Neural cell (in vitro differentiated cells): ENCODE measurements around the gene GALNT3. TPM values are rescaled to one million over a fixed set of nuclear protein-coding genes. Genes with fewer than 3 reads are reported as not detected.

ENCODE experiments used
- H2AFZ ChIP-seq: fragments of 200-600, 300-800 bp; sonication (generic), shearing (Covaris generic); 2 replicates; pipeline ENCODE4 v1.6.0; 2014; ENCODE audit warnings: low read depth, mild to moderate bottlenecking, antibody characterized with exemption, low read length, moderate library complexity
- H3F3A ChIP-seq: fragments of 200-600 bp; shearing (Covaris generic); 2 replicates; pipeline ENCODE4 v1.6.1; 2016; ENCODE audit warnings: mild to moderate bottlenecking, moderate library complexity, mixed read lengths, antibody characterized with exemption, low read length; ENCODE audit not compliant: insufficient read depth, poor library complexity, severe bottlenecking
- H3K27ac ChIP-seq: fragments of 200-600, 300-800 bp; sonication (generic), shearing (Covaris generic); 2 replicates; pipeline ENCODE4 v1.5.1; 2014; ENCODE audit warnings: mild to moderate bottlenecking, low read length, moderate library complexity
- H3K27me3 ChIP-seq: fragments of 300-800, 200-600 bp; sonication (generic), shearing (Covaris generic); 2 replicates; pipeline ENCODE4 v1.6.0; 2014; ENCODE audit warnings: mild to moderate bottlenecking, low read depth, low read length, moderate library complexity; ENCODE audit not compliant: insufficient read depth
- H3K36me3 ChIP-seq: fragments of 300-800, 200-600 bp; sonication (generic), shearing (Covaris generic); 2 replicates; pipeline ENCODE4 v1.5.1; 2014; ENCODE audit warnings: mild to moderate bottlenecking, antibody characterized with exemption, low read length, moderate library complexity; ENCODE audit not compliant: insufficient read depth
- H3K4me2 ChIP-seq: fragments of 300-800, 200-600 bp; sonication (generic), shearing (Covaris generic); 2 replicates; pipeline ENCODE4 v1.6.0; 2014; ENCODE audit warnings: mild to moderate bottlenecking, low read length
- H3K4me3 ChIP-seq: fragments of 300-800, 200-600 bp; sonication (generic), shearing (Covaris generic); 2 replicates; pipeline ENCODE4 v1.5.1; 2014; ENCODE audit warnings: mild to moderate bottlenecking, low read length, moderate library complexity
- H3K79me2 ChIP-seq: fragments of 200-600 bp; shearing (Covaris generic); replicated peaks from 2 replicates; pipeline ENCODE4 v1.6.0; 2014; ENCODE audit warnings: mild to moderate bottlenecking, low read length, moderate library complexity; ENCODE audit not compliant: insufficient read depth
- H3K9ac ChIP-seq: fragments of 300-800, 200-600 bp; sonication (generic), shearing (Covaris generic); 2 replicates; pipeline ENCODE4 v1.6.1; 2016; ENCODE audit warnings: mild to moderate bottlenecking, low read length, mixed read lengths
- H3K9me2 ChIP-seq: fragments of 200-600 bp; shearing (Covaris generic); 2 replicates; pipeline ENCODE4 v1.6.1; 2016; ENCODE audit warnings: mild to moderate bottlenecking, low read length, mixed read lengths; ENCODE audit not compliant: insufficient read depth
- H3K9me3 ChIP-seq: fragments of 200-600, 300-800 bp; sonication (generic), shearing (Covaris generic); 2 replicates; pipeline ENCODE4 v1.6.1; 2016; ENCODE audit warnings: mild to moderate bottlenecking, mixed run types, low read length, moderate library complexity, mixed read lengths
- H4K20me1 ChIP-seq: fragments of 200-600 bp; shearing (Covaris generic); 2 replicates; pipeline ENCODE4 v1.6.1; 2016; ENCODE audit warnings: mild to moderate bottlenecking, mixed run types; ENCODE audit not compliant: insufficient read depth
- EP300 ChIP-seq: fragments of 450-650 bp; conservative IDR thresholded peaks from 2 replicates; pipeline ENCODE4 v1.6.1; 2014; ENCODE audit warnings: antibody characterized with exemption, mild to moderate bottlenecking, moderate library complexity; ENCODE audit not compliant: poor library complexity, severe bottlenecking
- EZH2 ChIP-seq: fragments of 200-600, 300-800 bp; shearing (Covaris generic), sonication (generic); IDR thresholded peaks from 2 replicates; pipeline ENCODE4 v1.6.1; 2014; ENCODE audit warnings: antibody characterized with exemption, low read length, borderline replicate concordance, mild to moderate bottlenecking; ENCODE audit not compliant: insufficient read depth, poor library complexity, severe bottlenecking
- MXI1 ChIP-seq: fragments of 450-650 bp; conservative IDR thresholded peaks from 2 replicates; pipeline ENCODE4 v1.6.1; 2014; ENCODE audit warnings: antibody characterized with exemption, mild to moderate bottlenecking; ENCODE audit not compliant: poor library complexity, severe bottlenecking
- POLR2AphosphoS5 ChIP-seq: IDR thresholded peaks from 2 replicates; pipeline ENCODE4 v1.6.1; 2012
- RAD21 ChIP-seq: fragments of 450-650 bp; conservative IDR thresholded peaks from 2 replicates; pipeline ENCODE4 v1.6.1; 2014; ENCODE audit warnings: antibody characterized with exemption, mild to moderate bottlenecking, moderate library complexity
- SMC3 ChIP-seq: fragments of 450-650 bp; conservative IDR thresholded peaks from 2 replicates; pipeline ENCODE4 v1.6.1; 2014; ENCODE audit warnings: antibody characterized with exemption, mild to moderate bottlenecking, moderate library complexity; ENCODE audit not compliant: poor library complexity
- TAF1 ChIP-seq: IDR thresholded peaks from 2 replicates; pipeline ENCODE4 v1.6.1; 2012; ENCODE audit warnings: low read depth
- polyA plus RNA-seq: library from polyadenylated mRNA; depleted of rRNA; stranded (reverse); fragments of >200 nt; gene quantifications from 2 replicates; pipeline ENCODE4 v1.2.3, GENCODE V29; 2014
- TF ChIP-seq, protein P1 (sequence below): IDR thresholded peaks from 2 replicates; pipeline ENCODE4 v1.6.1; 2012; ENCODE audit warnings: borderline replicate concordance
- TF ChIP-seq, protein P2 (sequence below): fragments of 450-650 bp; IDR thresholded peaks from 2 replicates; pipeline ENCODE4 v1.5.1; 2014; ENCODE audit warnings: antibody characterized with exemption, mild to moderate bottlenecking, moderate library complexity; ENCODE audit not compliant: poor library complexity, severe bottlenecking

The GALNT3 gene
- polyA plus RNA-seq, 1 donor from 2014 or later: 3.7 TPM

DNA sequence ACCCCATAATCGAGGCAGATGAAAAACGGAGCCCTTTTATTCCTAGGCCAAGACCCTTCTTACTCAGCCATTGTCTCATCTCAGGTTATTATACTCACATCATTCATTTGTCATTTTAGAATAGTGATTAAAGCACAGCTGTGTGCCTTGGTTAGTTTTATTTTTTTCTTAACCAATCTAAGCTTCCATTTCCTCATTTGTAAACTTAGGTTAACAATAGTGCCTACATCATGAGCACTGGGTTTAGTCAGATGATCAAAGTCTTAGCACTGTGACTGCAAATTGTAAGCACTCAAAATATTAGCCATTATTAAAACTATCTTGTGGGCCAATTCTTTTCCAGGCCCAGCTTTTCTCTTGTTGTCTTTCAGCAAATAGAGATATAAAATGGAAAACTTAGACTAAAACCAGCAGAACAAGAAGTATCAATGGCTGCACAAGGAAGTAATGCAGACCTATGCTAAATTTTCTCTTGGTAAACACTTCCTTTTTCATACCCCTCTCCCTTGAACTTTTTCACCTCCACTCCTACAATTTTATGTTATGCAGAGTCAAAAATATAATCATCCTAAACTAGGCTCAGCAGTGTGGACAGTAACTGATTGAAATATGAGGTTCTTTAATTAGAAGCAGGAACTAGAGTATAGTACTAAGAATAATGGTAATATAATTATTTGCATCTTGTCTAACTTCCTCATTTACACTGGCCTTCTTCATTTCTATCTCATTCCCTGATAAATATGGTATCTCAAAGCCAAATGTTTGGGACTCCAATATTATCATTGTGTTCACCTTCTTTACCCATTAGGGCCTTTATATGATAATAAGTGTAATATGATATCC lies 21.5 kb upstream of the GALNT3 start:
- Histone ChIP-seq H3K9me3 (no peaks in the 10 kb centered on the region), H3K9ac (no peak overlapping the region), H3K27me3 (no peaks in the 10 kb centered on the region), H3K79me2 (no peaks in the 10 kb centered on the region), H3K4me3 (no peak overlapping the region), H2AFZ (no peak overlapping the region), H3K9me2 (no peaks in the 10 kb centered on the region), H3F3A (no peaks in the 10 kb centered on the region), H3K27ac (no peak overlapping the region), H3K36me3 (no peaks in the 10 kb centered on the region), H3K4me2 (no peak overlapping the region), H4K20me1 (no peaks in the 10 kb centered on the region)
- TF ChIP-seq SMC3 (no peak), EZH2 (no peak), EP300 (no peak), TAF1 (no peak), RAD21 (no peak), MXI1 (no peak), POLR2AphosphoS5 (no peak)
- TF ChIP-seq, protein P1, sequence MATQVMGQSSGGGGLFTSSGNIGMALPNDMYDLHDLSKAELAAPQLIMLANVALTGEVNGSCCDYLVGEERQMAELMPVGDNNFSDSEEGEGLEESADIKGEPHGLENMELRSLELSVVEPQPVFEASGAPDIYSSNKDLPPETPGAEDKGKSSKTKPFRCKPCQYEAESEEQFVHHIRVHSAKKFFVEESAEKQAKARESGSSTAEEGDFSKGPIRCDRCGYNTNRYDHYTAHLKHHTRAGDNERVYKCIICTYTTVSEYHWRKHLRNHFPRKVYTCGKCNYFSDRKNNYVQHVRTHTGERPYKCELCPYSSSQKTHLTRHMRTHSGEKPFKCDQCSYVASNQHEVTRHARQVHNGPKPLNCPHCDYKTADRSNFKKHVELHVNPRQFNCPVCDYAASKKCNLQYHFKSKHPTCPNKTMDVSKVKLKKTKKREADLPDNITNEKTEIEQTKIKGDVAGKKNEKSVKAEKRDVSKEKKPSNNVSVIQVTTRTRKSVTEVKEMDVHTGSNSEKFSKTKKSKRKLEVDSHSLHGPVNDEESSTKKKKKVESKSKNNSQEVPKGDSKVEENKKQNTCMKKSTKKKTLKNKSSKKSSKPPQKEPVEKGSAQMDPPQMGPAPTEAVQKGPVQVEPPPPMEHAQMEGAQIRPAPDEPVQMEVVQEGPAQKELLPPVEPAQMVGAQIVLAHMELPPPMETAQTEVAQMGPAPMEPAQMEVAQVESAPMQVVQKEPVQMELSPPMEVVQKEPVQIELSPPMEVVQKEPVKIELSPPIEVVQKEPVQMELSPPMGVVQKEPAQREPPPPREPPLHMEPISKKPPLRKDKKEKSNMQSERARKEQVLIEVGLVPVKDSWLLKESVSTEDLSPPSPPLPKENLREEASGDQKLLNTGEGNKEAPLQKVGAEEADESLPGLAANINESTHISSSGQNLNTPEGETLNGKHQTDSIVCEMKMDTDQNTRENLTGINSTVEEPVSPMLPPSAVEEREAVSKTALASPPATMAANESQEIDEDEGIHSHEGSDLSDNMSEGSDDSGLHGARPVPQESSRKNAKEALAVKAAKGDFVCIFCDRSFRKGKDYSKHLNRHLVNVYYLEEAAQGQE: no peak
- TF ChIP-seq, protein P2, sequence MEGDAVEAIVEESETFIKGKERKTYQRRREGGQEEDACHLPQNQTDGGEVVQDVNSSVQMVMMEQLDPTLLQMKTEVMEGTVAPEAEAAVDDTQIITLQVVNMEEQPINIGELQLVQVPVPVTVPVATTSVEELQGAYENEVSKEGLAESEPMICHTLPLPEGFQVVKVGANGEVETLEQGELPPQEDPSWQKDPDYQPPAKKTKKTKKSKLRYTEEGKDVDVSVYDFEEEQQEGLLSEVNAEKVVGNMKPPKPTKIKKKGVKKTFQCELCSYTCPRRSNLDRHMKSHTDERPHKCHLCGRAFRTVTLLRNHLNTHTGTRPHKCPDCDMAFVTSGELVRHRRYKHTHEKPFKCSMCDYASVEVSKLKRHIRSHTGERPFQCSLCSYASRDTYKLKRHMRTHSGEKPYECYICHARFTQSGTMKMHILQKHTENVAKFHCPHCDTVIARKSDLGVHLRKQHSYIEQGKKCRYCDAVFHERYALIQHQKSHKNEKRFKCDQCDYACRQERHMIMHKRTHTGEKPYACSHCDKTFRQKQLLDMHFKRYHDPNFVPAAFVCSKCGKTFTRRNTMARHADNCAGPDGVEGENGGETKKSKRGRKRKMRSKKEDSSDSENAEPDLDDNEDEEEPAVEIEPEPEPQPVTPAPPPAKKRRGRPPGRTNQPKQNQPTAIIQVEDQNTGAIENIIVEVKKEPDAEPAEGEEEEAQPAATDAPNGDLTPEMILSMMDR: no peak

DNA sequence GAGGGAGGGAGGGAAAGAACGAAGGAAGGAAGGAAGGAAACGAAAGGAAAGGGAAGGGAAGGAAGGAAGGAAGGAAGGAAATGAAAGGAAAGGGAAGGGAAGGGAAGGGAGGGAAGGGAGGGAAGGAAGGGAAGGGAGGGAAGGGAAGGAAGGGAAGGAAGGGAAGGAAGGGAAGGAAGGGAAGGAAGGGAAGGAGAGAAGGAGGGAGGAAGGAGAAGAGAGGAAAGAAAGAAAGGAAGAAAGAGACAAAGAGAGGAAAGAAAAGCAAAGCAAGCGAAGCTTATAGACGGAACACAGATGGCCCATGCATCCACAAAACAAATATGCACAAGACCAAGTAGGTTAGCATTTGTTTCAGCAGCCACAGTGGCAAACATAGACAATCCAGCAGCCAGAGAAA lies 20.4 kb upstream of the GALNT3 start:
- Histone ChIP-seq H3F3A (no peaks in the 10 kb centered on the region), H2AFZ (no peak overlapping the region), H4K20me1 (no peaks in the 10 kb centered on the region), H3K4me3 (no peak overlapping the region), H3K9me3 (no peaks in the 10 kb centered on the region), H3K27ac (no peak overlapping the region), H3K4me2 (no peak overlapping the region), H3K79me2 (no peaks in the 10 kb centered on the region), H3K36me3 (no peaks in the 10 kb centered on the region), H3K27me3 (no peaks in the 10 kb centered on the region), H3K9me2 (no peaks in the 10 kb centered on the region), H3K9ac (no peak overlapping the region)
- TF ChIP-seq TAF1: no peak
- TF ChIP-seq EZH2: no peak
- no peak for TF ChIP-seq SMC3
- no peak for TF ChIP-seq MXI1
- no peak for TF ChIP-seq RAD21
- TF ChIP-seq POLR2AphosphoS5: no peak
- TF ChIP-seq, protein P1: no peak
- TF ChIP-seq, protein P2: no peak
- no peak for TF ChIP-seq EP300
